Nephron progenitor cell (in vitro differentiated cells): ENCODE measurements around the gene MYADML2.

ENCODE experiments used
- DNase-seq: peaks from one replicate; pipeline ENCODE4 v3.0.0; 2021
- H3K27ac Mint-ChIP-seq: 2 replicates; pipeline ENCODE4 v1.8.0; 2021; ENCODE audit warnings: mild to moderate bottlenecking, moderate library complexity, mixed read lengths
- H3K27me3 Mint-ChIP-seq: 2 replicates; pipeline ENCODE4 v1.8.0; 2021; ENCODE audit warnings: mild to moderate bottlenecking, low read depth, mixed read lengths; ENCODE audit not compliant: poor library complexity
- H3K36me3 Mint-ChIP-seq: 2 replicates; pipeline ENCODE4 v1.8.0; 2021; ENCODE audit warnings: low read depth, mixed read lengths
- H3K4me1 Mint-ChIP-seq: 2 replicates; pipeline ENCODE4 v1.8.0; 2021; ENCODE audit warnings: mixed read lengths
- H3K4me3 Mint-ChIP-seq: 2 replicates; pipeline ENCODE4 v1.8.0; 2021; ENCODE audit warnings: mild to moderate bottlenecking, moderate library complexity, mixed read lengths
- H3K9me3 Mint-ChIP-seq: 2 replicates; pipeline ENCODE4 v1.8.0; 2021; ENCODE audit warnings: mild to moderate bottlenecking, moderate library complexity, mixed read lengths
- TF ChIP-seq, protein P1 (sequence below): fragments of 200-600 bp; sonication (generic); IDR thresholded peaks from 2 replicates; pipeline ENCODE4 v1.5.0; 2021; ENCODE audit warnings: antibody characterized with exemption

The MYADML2 gene

DNA sequence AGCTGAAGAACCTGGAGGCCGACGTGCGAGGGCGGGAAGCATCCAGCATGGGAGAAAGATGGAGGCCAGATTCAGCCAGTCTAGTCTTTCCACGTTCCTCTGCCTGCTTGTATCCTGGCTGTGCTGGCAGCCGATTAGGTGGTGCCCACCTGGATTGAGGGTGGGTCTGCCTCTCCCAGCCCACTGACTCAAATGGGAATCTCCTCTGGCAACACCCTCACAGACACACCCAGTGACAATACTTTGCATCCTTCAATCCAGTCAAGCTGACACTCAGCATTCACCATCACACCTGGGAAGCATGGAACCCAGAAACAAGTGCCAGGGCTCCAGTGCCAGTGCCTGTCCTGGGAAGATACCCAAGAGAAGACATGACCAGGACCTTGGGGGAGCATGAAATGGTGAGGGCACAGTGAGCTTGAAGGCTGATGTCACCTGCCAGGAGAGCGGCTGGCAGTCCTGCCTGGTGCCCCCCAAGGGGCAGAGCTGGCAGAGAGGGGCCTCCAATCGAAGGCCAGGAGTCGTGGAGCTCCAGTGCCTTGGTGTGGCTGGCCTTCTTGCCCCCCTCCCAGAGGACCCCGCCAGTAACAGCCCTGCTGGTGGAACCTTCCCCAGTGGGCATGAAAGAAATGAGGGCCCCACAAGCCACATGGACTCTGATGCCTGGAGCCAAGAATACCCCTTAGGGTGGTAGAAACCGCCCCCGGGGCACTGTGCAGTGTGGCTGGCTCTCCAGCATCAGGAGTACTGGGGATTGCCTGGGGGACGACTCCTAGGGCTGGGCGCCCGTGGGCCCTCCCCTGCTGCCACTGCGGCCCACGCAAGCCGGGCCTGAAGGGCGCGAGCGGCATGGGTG is 45.6 kb downstream of the MYADML2 start:
- Mint-ChIP-seq H3K36me3 (peaks cover 26% of the 10 kb centered on the region), H3K9me3 (no peaks in the 10 kb centered on the region), H3K4me1 (peaks cover 8% of the 10 kb centered on the region), H3K27ac (no peak overlapping the region), H3K27me3 (peaks cover 23% of the 10 kb centered on the region), H3K4me3 (peak overlapping the region; percentile 66)
- TF ChIP-seq, protein P1, sequence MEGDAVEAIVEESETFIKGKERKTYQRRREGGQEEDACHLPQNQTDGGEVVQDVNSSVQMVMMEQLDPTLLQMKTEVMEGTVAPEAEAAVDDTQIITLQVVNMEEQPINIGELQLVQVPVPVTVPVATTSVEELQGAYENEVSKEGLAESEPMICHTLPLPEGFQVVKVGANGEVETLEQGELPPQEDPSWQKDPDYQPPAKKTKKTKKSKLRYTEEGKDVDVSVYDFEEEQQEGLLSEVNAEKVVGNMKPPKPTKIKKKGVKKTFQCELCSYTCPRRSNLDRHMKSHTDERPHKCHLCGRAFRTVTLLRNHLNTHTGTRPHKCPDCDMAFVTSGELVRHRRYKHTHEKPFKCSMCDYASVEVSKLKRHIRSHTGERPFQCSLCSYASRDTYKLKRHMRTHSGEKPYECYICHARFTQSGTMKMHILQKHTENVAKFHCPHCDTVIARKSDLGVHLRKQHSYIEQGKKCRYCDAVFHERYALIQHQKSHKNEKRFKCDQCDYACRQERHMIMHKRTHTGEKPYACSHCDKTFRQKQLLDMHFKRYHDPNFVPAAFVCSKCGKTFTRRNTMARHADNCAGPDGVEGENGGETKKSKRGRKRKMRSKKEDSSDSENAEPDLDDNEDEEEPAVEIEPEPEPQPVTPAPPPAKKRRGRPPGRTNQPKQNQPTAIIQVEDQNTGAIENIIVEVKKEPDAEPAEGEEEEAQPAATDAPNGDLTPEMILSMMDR = no peak
- DNase-seq = no peak

DNA sequence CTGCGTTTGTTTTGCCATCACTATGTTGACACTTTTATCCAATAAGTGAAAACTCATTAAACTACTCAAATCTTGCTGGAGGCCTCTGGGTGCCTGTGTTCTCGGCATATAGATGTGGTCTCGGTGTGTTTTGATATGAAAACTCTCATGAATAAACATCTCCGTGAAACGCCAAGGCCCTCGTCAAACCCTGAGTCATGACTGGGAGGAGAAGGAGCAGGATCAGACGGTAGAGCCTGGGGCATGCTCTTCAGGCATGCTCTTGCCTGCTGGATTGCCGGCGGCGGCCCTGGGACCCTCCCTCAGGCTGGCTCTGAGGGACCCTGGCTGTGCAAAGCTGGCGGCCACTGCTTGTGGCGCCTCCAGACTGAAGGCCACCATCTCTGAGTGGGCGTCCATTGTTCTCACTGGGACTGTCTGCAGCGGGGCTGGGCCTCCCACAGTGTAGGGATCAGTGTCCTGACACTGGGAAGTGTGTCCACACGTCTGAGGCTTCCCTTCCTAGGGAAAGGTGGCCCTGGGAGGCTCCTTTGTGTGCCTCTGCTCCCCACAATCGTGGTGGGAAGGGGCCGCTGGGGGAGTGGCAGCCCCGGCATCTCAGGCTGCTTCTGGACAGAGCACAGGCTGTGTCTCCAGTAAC is 46.7 kb downstream of the MYADML2 start:
- Mint-ChIP-seq H3K27ac (no peak overlapping the region), H3K36me3 (peaks cover 32% of the 10 kb centered on the region), H3K9me3 (no peaks in the 10 kb centered on the region), H3K4me1 (peaks cover 8% of the 10 kb centered on the region), H3K4me3 (no peak overlapping the region), H3K27me3 (peaks cover 23% of the 10 kb centered on the region)
- TF ChIP-seq, protein P1 = no peak
- no peak for DNase-seq

DNA sequence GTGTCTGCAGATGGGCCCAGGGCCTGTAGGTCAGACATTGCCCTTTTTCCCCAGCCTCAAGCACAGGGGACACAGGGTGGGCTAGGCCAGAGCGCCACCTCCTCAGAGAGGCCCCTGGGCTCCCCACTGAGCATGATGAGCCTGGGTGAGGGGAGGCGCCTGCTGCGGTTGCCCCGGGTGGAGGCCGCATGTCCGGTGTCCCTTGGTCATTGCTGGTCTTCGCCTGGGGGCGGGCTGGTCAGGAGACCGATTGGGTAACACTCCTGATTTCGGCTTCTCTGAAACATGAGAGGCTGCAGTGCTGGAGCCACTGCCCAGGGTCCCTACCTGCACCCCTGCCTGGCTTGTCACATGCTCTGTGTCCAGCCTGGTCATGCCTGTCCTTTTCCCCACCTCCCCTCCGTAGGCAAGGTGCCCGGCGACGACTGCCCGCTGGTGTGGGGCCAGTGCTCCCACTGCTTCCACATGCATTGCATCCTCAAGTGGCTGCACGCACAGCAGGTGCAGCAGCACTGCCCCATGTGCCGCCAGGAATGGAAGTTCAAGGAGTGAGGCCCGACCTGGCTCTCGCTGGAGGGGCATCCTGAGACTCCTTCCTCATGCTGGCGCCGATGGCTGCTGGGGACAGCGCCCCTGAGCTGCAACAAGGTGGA is 47.4 kb downstream of the MYADML2 start:
- no peaks in the 10 kb centered on the region for H3K9me3 Mint-ChIP-seq
- peaks cover 8% of the 10 kb centered on the region for H3K4me1 Mint-ChIP-seq
- H3K36me3 Mint-ChIP-seq = peaks cover 35% of the 10 kb centered on the region
- H3K27ac Mint-ChIP-seq = no peak overlapping the region
- DNase-seq = no peak
- TF ChIP-seq, protein P1 = no peak
- peaks cover 23% of the 10 kb centered on the region for H3K27me3 Mint-ChIP-seq
- no peak overlapping the region for H3K4me3 Mint-ChIP-seq

DNA sequence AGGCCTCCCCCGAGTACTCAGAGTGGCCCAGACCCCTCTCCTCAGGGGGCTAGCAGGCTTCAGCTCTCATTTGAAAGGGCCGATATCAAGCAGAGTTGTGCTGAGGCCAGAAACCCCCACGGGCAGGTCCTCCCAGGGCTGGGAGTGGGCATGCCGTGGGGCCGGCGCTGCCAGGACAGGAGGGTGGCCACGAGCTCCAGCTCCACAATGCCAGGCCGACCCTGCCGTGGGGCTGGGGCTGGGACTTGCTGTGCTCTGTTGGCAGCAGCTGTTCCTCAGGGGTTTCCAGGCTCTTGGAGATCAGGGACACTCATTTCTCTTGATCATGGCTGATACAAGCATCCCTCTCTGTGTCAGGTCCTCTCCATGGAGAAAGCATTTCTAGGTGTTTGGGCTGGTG is 48.1 kb downstream of the MYADML2 start:
- H3K27ac Mint-ChIP-seq = no peak overlapping the region
- no peak for DNase-seq
- peaks cover 8% of the 10 kb centered on the region for H3K4me1 Mint-ChIP-seq
- H3K27me3 Mint-ChIP-seq = peaks cover 23% of the 10 kb centered on the region
- peaks cover 35% of the 10 kb centered on the region for H3K36me3 Mint-ChIP-seq
- TF ChIP-seq, protein P1 = no peak
- H3K4me3 Mint-ChIP-seq = no peak overlapping the region
- no peaks in the 10 kb centered on the region for H3K9me3 Mint-ChIP-seq

DNA sequence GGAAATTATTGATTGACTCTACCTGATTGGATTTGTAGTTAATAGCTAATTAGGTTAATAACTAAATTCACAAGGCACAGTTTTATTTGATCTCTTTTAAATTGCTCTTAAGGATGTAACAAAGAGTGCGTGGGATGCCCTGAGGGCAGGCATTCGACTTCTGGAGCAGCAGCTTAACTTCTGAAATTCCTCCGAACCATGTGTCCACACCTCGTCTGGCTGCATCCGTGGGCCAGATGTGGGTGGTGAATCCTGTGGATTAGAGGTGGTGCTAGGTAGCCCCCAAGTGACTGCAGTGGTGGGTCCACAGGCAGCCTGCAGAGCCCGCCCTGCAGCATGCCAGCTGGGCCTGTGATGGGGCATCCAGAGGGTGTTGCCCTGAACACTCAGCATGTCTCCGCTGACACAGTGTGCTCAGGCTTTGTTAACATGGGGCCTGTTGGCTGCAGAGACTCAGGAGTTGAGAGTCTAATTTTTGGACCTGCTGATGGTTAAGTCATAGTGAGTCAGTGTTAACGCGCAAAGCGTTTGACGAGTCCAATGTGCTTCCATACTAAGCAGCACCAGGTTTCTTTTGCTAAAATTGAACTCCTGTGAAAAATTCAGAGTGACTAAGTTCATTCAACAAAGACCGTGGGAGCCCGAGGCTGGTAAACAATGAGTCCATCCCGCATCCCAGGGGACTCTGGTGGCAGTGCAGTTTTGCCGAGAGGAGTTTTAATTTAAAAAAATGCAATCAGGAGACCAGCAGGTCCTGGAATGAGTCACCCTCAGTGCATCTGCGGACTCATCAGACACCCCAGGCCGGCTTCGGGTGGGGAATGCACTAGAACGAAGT is 48.8 kb downstream of the MYADML2 start:
- H3K27ac Mint-ChIP-seq = no peak overlapping the region
- peaks cover 18% of the 10 kb centered on the region for H3K27me3 Mint-ChIP-seq
- H3K36me3 Mint-ChIP-seq = peaks cover 35% of the 10 kb centered on the region
- TF ChIP-seq, protein P1 = no peak
- H3K4me1 Mint-ChIP-seq = peaks cover 8% of the 10 kb centered on the region
- H3K9me3 Mint-ChIP-seq = no peaks in the 10 kb centered on the region
- H3K4me3 Mint-ChIP-seq = no peak overlapping the region
- DNase-seq = no peak
